WTC11 (cell line): Measurements from ENCODE around the gene PIGZ. TPM values are rescaled to one million over a fixed set of nuclear protein-coding genes. Genes with fewer than 3 reads are reported as not detected.
A peak's percentile ranks its signal among the peaks of the same experiment; 100 is the strongest.

Experiments
- ARID4B ChIP-seq: sonication (generic); formaldehyde crosslinking; IDR thresholded peaks from 2 replicates; pipeline ENCODE4 v1.8.0; 2023; ENCODE audit warnings: missing genetic modification reagents, mild to moderate bottlenecking, borderline replicate concordance
- ATF6 ChIP-seq: sonication (generic); formaldehyde crosslinking; IDR thresholded peaks from 2 replicates; pipeline ENCODE4 v1.8.1; 2023; ENCODE audit warnings: mild to moderate bottlenecking, missing genetic modification reagents
- CREB1 ChIP-seq: sonication (generic); formaldehyde crosslinking; IDR thresholded peaks from 2 replicates; pipeline ENCODE4 v1.8.0; 2023; ENCODE audit warnings: mild to moderate bottlenecking, missing genetic modification reagents
- E2F4 ChIP-seq: sonication (generic); formaldehyde crosslinking; IDR thresholded peaks from 2 replicates; pipeline ENCODE4 v1.8.1; 2022; ENCODE audit warnings: low read depth, mild to moderate bottlenecking, moderate library complexity, missing genetic modification reagents, borderline replicate concordance
- ERG ChIP-seq: fragments of 250-450 bp; sonication (Bioruptor Pico); IDR thresholded peaks from 2 replicates; pipeline ENCODE4 v1.8.0; 2021; ENCODE audit warnings: mild to moderate bottlenecking
- FOXP1 ChIP-seq: sonication (generic); formaldehyde crosslinking; IDR thresholded peaks from 2 replicates; pipeline ENCODE4 v1.8.0; 2022; ENCODE audit warnings: missing genetic modification reagents, mild to moderate bottlenecking, moderate library complexity, borderline replicate concordance
- FOXP4 ChIP-seq: sonication (generic); formaldehyde crosslinking; IDR thresholded peaks from 2 replicates; pipeline ENCODE4 v1.8.0; 2022; ENCODE audit warnings: mild to moderate bottlenecking, missing genetic modification reagents
- GABPB1 ChIP-seq: sonication (generic); formaldehyde crosslinking; IDR thresholded peaks from 2 replicates; pipeline ENCODE4 v1.8.1; 2023; ENCODE audit warnings: mild to moderate bottlenecking, missing genetic modification reagents
- HMGXB4 ChIP-seq: sonication (generic); formaldehyde crosslinking; IDR thresholded peaks from 2 replicates; pipeline ENCODE4 v1.8.1; 2023; ENCODE audit warnings: mild to moderate bottlenecking, moderate library complexity, missing genetic modification reagents
- MXD4 ChIP-seq: fragments of 250-450 bp; sonication (Bioruptor Pico); IDR thresholded peaks from 2 replicates; pipeline ENCODE4 v1.8.0; 2021; ENCODE audit warnings: mild to moderate bottlenecking, moderate library complexity, borderline replicate concordance
- MYBL2 ChIP-seq: sonication (generic); formaldehyde crosslinking; IDR thresholded peaks from 2 replicates; pipeline ENCODE4 v1.8.1; 2023; ENCODE audit warnings: mild to moderate bottlenecking, moderate library complexity, missing genetic modification reagents
- NFYB ChIP-seq: sonication (generic); formaldehyde crosslinking; conservative IDR thresholded peaks from 2 replicates; pipeline ENCODE4 v1.8.0; 2022; ENCODE audit warnings: low read depth, missing genetic modification reagents
- PRDM15 ChIP-seq: sonication (generic); formaldehyde crosslinking; IDR thresholded peaks from 2 replicates; pipeline ENCODE4 v1.8.0; 2022; ENCODE audit warnings: missing genetic modification reagents
- TEAD1 ChIP-seq: sonication (generic); formaldehyde crosslinking; IDR thresholded peaks from 2 replicates; pipeline ENCODE4 v1.8.0; 2022; ENCODE audit warnings: mild to moderate bottlenecking, missing genetic modification reagents
- TP53 ChIP-seq: sonication (generic); formaldehyde crosslinking; IDR thresholded peaks from 2 replicates; pipeline ENCODE4 v1.8.1; 2023; ENCODE audit warnings: mild to moderate bottlenecking, missing genetic modification reagents
- USF2 ChIP-seq: sonication (generic); formaldehyde crosslinking; IDR thresholded peaks from 2 replicates; pipeline ENCODE4 v1.8.1; 2023; ENCODE audit warnings: mild to moderate bottlenecking, missing genetic modification reagents, moderate library complexity
- ZBTB21 ChIP-seq: sonication (generic); formaldehyde crosslinking; IDR thresholded peaks from 2 replicates; pipeline ENCODE4 v1.8.1; 2023; ENCODE audit warnings: mild to moderate bottlenecking, missing genetic modification reagents, borderline replicate concordance
- ZSCAN18 ChIP-seq: fragments of 250-450 bp; sonication (Bioruptor Pico); IDR thresholded peaks from 2 replicates; pipeline ENCODE4 v2.1.2; 2022; ENCODE audit warnings: mild to moderate bottlenecking, moderate library complexity
- total RNA-seq: library from RNA; stranded (reverse); gene quantifications from 3 replicates; pipeline ENCODE4 v1.2.3, GENCODE V29; 2021

The PIGZ gene
- total RNA-seq, 1 experiment from 2014 or later, result 0.37 TPM

GRCh38 chr3:196942226-196942914 lies 26.3 kb downstream of the PIGZ start, which contains the start of gene NCBP2 (continued):
- TF ChIP-seq ERG (CRISPR knock-in tag) (no peak), MYBL2 (CRISPR knock-in tag) (peak; percentile 74; the same call in 1 of the 2 replicates), FOXP1 (CRISPR knock-in tag) (peak; percentile 91; the same call in 1 of the 2 replicates), E2F4 (0 out of 2 replicates have a peak, but pooled peaks have one; percentile 29), CREB1 (peak; percentile 91; the same call in 1 of the 2 replicates), GABPB1 (CRISPR knock-in tag) (peak; percentile 89), TEAD1 (CRISPR knock-in tag) (peak; percentile 96), ZBTB21 (CRISPR knock-in tag) (peak; percentile 50; the same call in 1 of the 2 replicates), ATF6 (CRISPR knock-in tag) (no peak), PRDM15 (CRISPR knock-in tag) (0 out of 2 replicates have a peak, but pooled peaks have one; percentile 18), HMGXB4 (CRISPR knock-in tag) (peak; percentile 98), ZSCAN18 (CRISPR knock-in tag) (no peak), USF2 (CRISPR knock-in tag) (peak; percentile 52; the same call in 1 of the 2 replicates), TP53 (CRISPR knock-in tag) (peak; percentile 92; the same call in 1 of the 2 replicates), FOXP4 (CRISPR knock-in tag) (peak; percentile 93; the same call in 1 of the 2 replicates), ARID4B (CRISPR knock-in tag) (peak; percentile 98), NFYB (peak; percentile 92), MXD4 (CRISPR knock-in tag) (no peak)
